Subcutaneous adipose tissue (tissue), 4 donors: ENCODE results near the gene PPP2R2C. TPM values are rescaled to one million over a fixed set of nuclear protein-coding genes. Genes with fewer than 3 reads are reported as not detected.

ENCODE experiments used
- CTCF ChIP-seq: fragments of 450-650 bp; IDR thresholded peaks from one replicate; pipeline ENCODE4 v1.5.1; 2016; ENCODE audit warnings: low read depth, mild to moderate bottlenecking, control low read depth, antibody characterized with exemption, moderate library complexity
- total RNA-seq, 4 donors: library from RNA; depleted of rRNA; stranded (reverse); fragments of >200 nt; gene quantifications; one replicate each; pipeline ENCODE4 v1.1.0, GENCODE V29; 2016

The PPP2R2C gene
- total RNA-seq, 4 donors from 2014 or later: 0.17 to 2.0 (median 0.49) TPM; not detected in 1

GRCh38 chr4:6369035-6369434 lies 103.4 kb downstream of the PPP2R2C start:
- TF ChIP-seq CTCF: no peak

- no peak for TF ChIP-seq CTCF
Measured at GRCh38 chr4:6368601-6369000, 103.8 kb downstream of the PPP2R2C start.

GRCh38 chr4:6368096-6368495 lies 104.3 kb downstream of the PPP2R2C start:
- TF ChIP-seq CTCF: no peak

- TF ChIP-seq CTCF: no peak
Measured at GRCh38 chr4:6367371-6367851, 105.0 kb downstream of the PPP2R2C start.

- TF ChIP-seq CTCF: no peak
Measured at GRCh38 chr4:6366581-6366980, 105.8 kb downstream of the PPP2R2C start.

- TF ChIP-seq CTCF: no peak
Measured at GRCh38 chr4:6365545-6366086, 106.8 kb downstream of the PPP2R2C start.

GRCh38 chr4:6364581-6364980 lies 107.8 kb downstream of the PPP2R2C start:
- no peak for TF ChIP-seq CTCF
